GM18907 (cell line): ENCODE measurements around the gene DNAJC8.

Source experiments
- ATAC-seq: cut with Tn5 transposase; IDR thresholded peaks from one replicate; pipeline ENCODE4 v1.9.1; 2021; ENCODE audit warnings: mild to moderate bottlenecking, moderate library complexity; ENCODE audit not compliant: unreplicated experiment

DNAJC8 gene, protein sequence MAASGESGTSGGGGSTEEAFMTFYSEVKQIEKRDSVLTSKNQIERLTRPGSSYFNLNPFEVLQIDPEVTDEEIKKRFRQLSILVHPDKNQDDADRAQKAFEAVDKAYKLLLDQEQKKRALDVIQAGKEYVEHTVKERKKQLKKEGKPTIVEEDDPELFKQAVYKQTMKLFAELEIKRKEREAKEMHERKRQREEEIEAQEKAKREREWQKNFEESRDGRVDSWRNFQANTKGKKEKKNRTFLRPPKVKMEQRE

DNA sequence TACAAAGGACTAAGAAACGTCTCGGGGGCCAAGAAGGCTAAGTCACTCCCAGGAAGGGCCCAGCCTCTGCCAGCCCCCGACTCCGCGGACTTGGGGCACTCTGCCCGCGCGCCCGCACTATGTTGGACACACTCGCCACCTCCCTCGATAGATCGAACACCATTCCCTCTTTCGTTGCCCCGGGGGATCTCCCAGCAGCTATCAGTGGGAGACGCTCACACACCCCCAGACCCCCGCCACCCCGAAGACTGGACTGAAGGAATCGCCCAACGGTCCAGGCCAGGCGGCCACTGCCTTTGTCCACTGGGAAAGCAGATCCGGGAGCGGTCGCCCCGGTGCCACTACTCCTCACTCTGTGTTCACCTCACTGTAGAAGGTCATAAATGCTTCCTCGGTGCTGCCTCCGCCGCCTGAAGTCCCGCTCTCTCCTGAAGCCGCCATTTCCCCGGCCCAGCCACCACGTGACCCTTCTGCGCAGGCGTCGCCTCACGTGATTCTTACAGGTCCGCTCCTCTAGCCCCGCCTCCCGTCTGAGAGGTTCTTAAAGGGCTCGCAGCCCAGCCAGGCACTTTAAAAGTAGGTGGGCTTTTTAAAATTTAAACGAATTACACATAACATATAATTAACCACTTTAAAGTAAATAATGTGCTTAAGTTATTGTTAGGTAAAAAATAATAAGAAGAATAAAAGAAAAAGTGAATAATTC lies at the start of gene DNAJC8:
TSS of gene DNAJC8 (minus strand) at position 472 of the 706 bp plus-strand sequence. CDS start at position 441, 31 bp downstream.
- ATAC-seq, result peak; percentile 64

DNA sequence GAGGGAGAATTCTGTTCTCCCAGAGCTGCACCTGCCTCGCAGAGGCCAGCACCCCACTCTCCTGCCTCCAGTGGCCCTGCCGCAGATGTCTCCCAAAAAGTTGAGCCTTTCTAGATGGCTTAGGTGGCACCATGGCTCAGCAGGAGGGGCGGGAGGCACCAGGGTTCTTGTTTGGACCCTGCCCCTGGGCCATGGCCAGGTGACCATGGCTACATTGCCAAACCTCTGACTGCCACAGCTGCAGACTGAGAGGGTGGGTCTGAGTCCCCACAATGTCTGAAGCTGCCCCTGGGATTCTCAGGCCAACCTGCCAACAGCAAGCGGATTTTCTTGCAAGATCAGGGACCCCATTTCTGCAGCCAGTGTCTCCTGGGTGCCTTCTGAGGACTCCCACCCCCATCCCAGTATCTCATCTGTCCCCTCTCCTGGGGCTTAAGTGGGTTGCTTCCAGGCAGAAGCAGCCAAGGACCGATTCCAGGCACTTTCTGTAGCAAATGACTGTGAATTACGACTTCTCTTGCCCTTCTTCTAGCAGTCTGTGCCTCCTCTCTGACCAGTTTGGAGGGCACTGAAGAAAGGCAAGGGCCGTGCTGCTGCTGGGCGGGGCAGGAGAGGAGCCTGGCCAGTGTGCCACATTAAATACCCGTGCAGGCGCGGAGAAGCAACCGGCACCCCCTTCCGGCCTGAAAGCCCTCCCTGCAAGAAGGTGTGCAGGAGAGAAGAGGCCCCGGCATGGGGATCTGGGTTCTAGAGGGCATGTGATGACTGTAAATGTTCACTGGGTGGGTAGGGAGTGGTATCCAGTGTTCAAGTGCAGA lies 49.0 kb upstream of the DNAJC8 start:
- ATAC-seq, result no peak

DNA sequence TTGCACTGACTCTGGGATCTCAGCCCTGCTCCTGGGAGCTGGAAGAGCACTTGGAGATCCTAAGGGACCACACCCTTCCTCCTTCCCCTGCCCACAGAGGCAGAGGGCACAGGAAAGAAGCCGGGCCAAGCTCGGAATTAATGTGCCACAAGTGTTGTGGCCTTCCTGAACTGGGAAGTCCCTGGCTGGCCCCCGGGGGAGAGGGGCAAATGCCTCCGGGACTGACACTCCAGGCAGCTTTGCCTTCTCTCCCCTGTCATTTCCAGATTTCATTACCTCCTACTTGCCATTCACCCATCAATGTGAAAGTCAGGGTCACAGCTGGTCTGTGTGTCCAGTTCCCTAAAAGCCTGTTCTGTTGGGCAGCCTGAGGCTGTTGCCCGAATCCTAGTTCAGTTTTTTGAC lies 48.1 kb upstream of the DNAJC8 start:
- ATAC-seq, result no peak

DNA sequence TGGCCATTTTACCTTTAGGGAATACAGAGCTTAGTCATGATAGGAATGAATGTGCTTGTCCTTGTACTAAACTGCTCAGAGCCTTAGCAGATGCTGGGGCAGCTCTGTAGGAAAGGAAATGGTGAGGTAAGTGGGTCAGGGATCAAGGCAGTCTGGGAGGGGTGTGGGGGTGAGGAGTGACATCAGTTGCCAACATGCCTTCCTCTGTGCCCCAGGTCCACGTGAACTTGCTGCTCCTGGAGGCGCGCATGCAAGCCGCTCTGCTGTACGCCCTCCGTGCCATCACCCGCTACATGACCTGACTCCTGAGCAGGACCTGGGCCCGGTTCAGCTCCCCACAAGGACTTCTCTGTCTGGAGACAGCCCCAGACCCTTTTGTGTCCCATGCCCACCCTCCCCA lies 47.7 kb upstream of the DNAJC8 start:
- ATAC-seq, result no peak

DNA sequence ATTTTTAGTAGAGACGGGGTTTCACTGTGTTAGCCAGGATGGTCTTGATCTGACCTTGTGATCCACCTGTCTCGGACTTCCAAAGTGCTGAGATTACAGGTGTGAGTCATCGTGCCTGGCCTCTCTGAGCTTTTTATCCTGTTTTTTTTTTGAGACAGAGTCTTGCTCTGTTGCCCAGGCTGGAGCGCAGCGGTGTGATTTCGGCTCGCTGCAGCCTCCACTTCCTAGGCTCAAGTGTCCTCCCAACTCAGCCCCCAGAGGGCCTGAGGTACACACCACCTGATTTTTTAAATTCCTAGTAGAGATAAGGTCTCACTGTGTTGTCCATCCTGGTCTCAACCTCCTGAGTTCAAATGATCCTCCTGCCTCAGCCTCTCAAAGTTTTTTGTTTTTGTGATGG lies 46.9 kb upstream of the DNAJC8 start:
- ATAC-seq, result no peak

DNA sequence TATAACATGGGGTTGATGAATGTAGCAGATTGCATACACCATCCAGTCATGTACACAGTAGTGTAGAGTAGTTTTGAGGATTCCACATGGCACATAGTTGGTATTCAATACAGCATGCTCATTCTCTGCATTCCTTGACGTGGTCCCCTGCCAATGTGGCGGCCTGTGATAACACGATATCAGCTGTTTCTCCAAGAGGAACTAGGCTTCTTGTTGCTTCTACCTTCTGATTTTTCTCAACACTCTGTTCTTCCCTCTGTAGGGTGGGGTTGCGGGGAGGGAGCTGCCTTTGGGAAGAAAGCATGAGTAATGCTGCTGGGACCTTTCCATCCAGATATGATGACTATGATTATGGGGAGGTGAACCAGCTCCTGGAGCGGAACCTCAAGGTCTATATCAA lies 45.9 kb upstream of the DNAJC8 start:
- no peak for ATAC-seq

DNA sequence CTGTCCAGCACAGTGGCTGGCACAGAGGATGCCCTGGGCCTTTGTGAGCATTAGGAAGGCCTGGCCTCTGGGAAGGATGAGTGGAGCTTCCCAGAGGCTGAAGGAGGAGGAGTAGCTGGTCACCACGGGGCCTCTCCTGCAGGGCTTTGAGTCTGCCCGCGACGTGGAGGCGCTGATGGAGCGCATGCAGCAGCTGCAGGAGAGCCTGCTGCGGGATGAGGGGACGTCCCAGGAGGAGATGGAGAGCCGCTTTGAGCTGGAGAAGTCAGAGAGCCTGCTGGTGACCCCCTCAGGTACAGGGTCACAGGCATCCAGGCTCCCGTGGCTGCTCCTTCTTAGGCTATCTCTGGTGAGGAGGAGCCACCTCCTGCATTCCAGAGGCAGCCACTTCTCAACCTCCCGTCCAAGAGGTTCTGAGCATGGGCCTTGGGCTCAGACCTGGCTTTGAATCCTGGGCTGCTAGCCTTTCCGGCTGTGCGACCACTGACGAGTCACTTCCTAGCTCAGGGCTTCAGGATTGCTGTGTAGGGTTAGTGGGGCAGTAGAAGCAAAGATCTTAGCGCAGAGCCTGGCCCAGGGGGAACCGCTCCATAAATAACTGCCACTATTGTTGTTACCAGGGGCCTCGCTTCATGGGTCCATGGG lies 40.5 kb upstream of the DNAJC8 start:
- ATAC-seq, result no peak

DNA sequence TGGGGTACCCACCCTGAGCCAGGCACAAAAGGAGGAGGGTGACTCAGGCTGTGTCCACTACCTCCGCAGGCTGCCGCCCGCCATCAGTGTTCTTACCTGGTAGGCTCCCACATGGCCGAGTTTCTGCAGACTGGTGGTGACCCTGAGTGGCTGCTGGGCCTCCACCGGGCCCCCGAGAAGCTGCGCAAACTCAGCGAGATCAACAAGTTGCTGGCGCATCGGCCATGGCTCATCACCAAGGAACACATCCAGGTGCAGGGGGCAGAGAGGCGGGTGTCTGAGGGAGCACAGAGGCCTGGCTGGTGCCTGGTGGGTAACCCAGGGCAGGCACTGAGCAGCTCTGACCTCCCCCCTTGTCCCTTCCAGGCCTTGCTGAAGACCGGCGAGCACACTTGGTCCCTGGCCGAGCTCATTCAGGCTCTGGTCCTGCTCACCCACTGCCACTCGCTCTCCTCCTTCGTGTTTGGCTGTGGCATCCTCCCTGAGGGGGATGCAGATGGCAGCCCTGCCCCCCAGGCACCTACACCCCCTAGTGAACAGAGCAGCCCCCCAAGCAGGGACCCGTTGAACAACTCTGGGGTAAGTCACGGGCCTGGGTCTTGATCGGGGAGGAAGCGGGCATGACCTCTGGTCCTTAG lies 39.5 kb upstream of the DNAJC8 start:
- ATAC-seq, result no peak

DNA sequence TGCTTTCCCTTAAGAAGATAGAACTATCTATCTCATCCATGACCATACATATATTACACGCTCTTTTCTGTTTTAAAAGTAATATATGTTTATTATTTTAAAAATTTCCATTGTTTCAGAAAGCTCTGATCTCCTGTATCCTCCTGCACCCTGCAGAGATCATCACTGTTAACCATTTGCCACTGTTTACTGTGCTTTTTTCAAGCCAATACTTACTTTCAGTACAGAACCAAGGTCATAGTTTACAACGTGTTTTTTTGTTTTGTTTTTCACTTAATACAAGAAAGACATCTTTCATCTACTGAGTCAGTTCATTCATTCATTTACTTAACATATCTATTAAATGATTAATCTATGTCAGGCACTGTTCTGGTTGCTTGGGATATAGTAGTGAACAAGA lies 36.7 kb upstream of the DNAJC8 start:
- no peak for ATAC-seq

DNA sequence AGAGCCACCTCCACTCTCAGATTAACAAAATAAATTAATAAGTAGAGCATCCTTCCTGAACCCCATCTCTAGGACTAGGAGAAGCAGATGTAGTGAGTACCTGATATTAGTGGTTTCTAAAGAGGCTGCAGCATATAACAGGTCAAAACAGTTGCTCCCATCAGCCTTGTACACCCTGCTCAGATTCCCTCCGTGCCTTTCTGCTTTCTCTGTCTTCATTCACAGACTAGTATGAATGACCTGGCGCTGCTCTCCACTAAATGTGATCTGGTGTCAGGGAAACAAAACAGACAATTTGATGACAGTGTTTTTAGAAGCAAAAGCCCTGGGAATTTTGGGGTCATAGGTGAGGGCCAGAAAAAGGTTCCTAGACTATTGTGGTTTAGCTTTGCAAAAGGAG lies 34.8 kb upstream of the DNAJC8 start:
- no peak for ATAC-seq

DNA sequence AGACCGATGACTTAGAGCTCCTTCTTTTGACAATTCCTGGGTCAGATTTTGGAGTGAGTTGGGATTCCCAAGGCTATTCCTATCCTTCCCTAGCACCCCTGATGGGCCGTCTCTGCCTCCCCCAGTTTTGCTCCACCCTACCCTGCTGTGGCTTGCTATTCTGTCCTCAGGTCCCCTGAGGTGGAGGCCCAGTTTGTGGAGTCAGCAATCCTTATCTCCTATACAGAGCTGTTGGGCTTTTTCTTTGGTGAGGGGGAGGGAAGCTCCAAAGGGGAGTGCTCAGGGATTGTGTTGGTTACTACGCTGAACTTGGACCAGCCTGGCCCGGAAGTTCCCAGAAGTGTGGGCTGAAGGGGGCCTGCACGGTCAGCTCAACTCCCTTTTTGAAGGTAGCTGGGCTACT lies 34.1 kb upstream of the DNAJC8 start:
- no peak for ATAC-seq

DNA sequence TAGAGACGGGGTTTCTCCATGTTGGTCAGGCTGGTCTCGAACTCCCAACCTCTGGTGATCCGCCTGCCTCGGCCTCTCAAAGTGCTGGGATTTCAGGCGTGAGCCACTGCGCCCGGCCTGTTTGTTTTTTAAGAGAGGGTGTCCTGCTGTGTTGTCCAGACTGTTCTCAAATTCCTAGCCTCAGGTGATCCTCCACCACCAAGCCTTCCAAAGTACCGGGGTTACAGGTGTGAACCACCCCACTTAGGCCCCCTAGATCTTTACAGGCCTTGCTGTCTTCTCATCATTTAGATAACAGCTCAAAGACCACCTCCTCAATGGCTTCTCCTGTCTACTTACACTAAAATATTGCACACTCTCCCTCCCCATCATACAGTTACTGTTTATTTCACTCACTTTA lies 32.7 kb upstream of the DNAJC8 start:
- ATAC-seq, result no peak

DNA sequence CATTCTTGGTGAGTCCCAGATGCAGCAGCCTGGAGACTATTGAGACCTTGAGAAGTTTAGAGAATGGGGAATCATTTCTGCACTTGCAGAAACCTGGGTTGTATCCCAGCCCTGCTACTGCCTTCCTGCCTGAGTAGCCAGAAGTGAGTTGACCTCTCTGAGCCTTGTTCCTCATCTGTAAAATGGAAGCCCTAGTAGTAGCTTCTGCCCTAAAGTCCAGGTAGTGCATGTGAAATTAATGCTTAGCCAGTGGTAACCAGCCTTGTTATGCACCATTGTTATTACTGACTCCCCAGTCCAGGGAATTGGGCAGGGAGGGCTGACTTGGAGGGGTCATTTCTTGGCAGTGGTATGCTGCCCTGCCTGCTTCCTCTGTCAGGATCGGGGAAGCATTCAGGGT lies 32.1 kb upstream of the DNAJC8 start:
- no peak for ATAC-seq

DNA sequence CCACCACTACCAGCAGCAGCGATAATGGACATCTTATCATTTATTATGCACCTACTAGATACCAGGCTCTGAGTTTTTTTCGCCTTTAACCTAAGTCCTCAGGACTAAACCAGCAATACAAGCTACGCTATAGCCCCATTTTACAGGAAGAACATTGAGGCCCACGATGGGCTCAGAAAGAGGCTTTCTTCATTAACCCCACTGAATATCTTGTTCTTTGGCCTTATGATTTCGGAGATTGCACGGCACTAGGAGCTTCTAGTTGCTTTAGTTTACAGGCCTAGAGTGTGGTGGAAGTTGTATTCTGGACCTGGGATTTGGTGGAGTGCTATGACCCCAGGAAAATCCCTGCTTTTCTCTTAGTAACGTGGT lies 28.0 kb upstream of the DNAJC8 start:
- ATAC-seq, result no peak

DNA sequence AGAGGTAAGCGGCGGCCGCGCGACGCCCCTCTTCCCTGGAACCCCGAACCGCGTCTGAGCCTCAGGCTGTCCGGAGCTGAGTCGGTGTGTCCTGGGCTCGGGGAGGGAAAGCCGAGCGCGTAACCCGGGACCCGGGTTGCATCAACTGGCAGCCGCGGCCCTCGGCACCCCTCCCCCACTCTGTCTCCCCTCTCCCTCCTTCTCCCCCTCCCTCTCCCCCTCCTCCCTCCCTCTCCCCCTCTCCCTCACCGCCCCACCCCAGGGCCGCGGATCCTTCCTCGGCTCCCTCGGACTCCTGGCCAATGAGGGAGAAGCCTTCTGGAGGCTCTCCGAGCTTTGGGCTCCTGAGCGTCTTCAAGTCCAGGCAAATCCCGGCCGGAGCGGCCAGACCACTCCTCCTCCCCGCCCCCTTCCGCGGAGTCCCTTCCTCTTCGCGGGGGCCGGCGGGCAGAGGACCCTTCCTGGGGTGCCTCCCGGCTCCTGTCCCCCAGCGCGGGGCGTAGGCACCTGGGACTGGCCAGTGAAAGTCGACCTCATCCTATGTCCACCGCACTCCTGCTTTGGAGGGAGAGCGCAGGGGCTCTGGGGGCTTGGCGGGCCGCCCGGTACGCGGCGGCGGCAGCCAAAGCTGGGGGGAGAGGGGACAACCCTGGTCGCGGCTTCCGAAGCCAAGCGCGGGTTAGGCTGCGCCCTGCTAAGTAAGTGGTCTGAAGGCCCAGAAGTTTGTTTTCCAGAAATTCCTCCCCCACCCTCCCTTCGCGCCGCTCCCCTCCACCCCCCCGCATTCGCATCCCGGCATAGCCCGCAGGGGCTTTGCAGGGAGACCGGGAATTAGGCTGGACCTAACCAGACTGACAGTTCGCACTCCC lies 27.3 kb upstream of the DNAJC8 start:
- ATAC-seq, result no peak

DNA sequence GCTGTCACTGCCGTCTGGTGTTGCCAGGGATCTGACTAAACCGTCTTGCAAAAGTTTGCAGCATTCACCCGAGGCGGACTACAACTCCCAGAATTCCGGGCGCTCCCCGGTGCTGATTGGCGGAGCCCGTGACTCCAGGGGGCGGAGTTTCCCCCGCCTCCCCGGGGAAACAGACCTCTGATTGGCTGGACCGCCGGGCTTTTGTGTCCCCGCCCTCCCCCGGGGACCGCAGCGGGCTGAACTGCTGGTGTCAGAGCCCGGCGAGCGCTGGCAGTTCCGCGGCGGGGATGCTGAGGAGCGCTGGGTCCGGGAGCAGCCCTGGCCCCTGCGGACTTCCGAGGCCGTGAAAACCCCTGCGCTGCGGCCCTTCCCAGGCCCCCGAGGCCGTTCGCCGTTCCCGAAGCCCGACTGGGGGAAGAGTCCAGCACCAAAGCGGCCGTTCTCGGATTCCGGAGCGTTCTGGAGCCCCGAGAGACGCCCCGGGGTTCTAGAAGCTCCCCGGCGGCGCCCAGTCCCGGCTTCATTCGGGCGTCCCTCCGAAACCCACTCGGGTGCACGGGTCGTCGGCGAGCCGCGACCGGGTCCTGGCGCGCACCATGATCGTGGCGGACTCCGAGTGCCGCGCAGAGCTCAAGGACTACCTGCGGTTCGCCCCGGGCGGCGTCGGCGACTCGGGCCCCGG lies 26.6 kb upstream of the DNAJC8 start, which contains the start of gene SESN2:
TSS of gene SESN2 (plus strand) at position 267 of the 682 bp plus-strand sequence. CDS start at position 597, 330 bp downstream.
- peak; percentile 92 for ATAC-seq

DNA sequence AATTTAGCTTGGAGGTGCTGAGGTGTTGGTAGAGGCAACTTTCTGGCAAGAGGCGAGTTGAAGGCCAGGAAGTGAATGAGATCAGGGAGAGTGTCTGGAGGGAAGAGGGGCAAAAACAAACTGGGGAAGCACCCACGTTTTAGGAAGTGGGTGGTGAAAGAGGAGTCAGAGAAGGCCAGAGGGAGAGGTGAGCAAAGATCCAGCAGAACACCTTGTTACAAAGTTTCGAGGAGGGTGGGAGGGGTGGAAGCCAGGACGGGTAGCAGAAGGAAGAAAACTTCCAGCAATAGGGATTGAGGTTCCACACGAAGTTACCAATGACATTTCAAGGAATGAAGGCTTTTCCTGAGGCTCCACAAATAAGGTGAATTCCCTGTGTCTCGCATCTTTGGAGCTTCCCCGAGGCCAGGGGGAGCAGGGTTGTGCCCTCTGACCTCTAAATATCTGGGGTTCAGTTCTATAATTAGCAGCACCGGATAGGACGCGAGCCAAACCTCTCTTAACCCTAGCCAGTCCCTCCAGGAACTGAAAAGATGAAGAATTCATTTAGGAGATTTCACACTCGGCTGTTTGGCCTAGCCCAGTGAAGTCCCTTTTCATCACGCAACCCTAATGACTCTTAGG lies 25.9 kb upstream of the DNAJC8 start:
- no peak for ATAC-seq

DNA sequence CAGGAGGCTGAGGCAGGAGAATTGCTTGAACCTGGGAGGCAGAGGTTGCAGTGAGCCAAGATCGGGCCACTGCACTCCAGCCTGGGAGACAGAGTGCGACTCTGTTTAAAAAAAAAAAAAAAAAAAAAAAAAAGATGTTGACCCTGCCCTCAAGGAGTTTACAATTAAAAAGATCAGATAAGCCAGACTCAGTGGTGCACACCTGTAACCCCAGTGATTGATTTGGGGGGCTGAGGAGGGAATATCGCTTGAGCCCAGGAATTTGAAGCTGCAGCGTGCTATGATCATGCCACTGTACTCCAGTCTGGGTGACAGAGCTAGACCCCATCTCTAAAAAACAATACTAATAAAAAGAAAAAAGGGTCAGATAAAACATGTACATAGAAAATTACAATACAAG lies 24.9 kb upstream of the DNAJC8 start:
- ATAC-seq, result no peak
